GM18520 (cell line): Measurements from ENCODE around the gene LLGL1.

ENCODE experiments used
- ATAC-seq: cut with Tn5 transposase; IDR thresholded peaks from one replicate; pipeline ENCODE4 v1.9.1; 2021; ENCODE audit not compliant: unreplicated experiment

The LLGL1 gene

GRCh38 chr17:18229254-18229653, 3.8 kb downstream of the LLGL1 start:
- ATAC-seq: no peak

GRCh38 chr17:18229771-18230170, 4.3 kb downstream of the LLGL1 start:
- ATAC-seq: no peak

DNA sequence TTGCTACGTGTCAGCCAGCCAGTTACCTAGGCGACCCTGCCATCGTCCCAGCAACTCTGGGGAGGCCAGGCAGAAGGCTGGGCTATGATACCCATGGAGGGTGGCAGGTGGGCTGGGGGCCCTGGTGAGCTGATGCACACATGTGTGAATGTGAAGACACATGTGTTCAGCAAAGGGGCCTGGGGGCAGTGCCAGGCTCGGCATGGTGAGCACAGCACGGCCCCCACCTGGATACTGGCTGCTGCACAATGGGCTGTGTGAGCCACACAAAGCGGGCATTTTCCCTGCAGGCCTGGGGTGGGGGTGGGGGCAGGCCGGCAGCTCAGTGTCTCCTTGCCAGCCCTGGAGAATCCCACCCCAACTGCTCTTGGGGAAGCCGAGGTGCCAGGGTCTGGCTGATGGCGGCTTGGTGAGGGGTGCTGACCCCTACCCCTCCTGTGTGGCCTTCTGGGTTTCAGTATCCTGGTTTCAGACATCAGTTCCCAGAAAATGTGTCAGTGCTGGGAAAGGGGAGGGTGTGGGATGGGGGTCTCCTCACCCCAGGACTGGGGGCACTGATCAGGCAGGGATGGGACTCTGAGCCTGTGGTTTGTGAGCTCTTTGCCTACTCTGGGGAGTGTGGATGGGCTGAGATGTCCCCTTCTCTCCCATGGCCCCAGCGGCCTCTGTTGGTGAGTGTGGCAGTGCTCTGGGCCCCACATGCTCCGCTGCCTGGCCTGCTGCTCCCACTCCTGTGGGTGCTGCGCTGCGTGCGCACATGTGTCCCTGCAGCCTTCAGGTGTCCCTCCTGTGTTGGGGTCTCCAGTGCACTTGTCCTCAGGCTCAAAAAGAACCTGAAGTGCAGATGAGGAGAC, 5.1 kb downstream of the LLGL1 start:
- no peak for ATAC-seq

- ATAC-seq: no peak
Measured at GRCh38 chr17:18231164-18231563, 5.7 kb downstream of the LLGL1 start.

DNA sequence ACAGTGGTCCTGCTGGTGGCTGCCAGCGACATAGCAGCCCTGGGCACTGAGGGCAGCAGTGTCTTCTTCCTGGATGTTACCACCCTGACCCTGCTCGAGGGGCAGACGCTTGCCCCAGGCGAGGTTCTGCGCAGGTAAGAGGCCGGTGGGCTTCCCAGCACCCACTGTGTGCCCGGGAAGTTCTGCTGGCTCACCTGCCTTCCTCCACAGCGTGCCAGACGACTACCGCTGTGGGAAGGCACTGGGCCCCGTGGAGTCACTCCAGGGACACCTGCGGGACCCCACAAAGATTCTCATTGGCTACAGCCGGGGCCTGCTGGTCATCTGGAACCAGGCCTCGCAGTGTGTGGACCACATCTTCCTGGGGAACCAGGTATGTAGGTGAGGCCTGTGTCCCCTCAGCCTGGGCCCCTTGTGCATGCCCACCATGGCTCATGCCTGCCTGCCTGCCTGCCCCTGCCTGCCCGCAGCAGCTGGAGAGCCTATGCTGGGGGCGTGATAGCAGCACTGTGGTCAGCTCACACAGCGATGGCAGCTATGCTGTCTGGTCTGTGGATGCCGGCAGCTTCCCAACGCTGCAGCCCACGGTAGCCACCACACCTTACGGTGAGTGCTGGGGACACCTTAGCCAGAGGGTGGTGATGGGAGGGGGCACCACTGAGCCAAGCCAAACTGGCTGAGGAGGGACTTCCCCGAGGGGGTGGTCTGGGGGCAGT, 8.5 kb downstream of the LLGL1 start:
- no peak for ATAC-seq

DNA sequence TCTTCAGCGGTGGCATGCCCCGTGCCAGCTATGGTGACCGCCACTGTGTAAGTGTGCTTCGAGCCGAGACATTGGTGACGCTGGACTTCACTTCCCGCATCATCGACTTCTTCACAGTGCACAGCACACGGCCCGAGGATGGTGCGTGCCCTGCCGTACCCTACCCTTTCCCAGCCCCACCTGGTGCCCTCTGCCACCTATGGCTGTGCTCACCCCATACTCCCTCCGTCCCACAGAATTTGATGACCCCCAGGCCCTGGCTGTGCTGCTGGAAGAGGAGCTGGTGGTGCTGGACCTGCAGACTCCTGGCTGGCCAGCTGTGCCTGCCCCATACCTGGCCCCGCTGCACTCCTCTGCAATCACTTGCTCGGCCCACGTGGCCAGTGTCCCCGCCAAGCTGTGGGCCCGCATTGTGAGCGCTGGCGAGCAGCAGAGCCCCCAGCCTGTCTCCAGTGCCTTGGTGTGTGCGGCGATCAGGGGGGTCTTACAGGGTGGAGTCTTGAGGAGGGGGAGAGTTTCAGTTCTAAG, 9.5 kb downstream of the LLGL1 start:
- ATAC-seq: no peak

GRCh38 chr17:18235743-18236256, 10.4 kb downstream of the LLGL1 start:
- no peak for ATAC-seq

DNA sequence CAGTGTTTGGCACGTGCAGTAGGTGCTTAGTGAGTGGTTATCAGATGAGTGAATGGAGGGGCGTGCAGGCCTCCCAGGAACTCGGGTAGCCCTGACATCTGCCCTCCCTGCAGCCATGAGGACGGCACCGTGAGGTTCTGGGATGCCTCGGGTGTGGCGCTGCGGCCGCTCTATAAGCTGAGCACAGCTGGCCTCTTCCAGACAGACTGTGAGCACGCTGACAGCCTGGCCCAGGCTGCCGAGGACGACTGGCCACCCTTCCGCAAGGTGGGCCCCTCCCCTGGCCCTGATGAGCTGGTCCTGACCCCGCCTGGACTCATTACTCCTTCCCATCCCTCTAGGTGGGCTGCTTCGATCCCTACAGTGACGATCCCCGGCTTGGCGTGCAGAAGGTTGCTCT, 11.1 kb downstream of the LLGL1 start:
- ATAC-seq: no peak

GRCh38 chr17:18237461-18237860, 12.0 kb downstream of the LLGL1 start:
- ATAC-seq: no peak

DNA sequence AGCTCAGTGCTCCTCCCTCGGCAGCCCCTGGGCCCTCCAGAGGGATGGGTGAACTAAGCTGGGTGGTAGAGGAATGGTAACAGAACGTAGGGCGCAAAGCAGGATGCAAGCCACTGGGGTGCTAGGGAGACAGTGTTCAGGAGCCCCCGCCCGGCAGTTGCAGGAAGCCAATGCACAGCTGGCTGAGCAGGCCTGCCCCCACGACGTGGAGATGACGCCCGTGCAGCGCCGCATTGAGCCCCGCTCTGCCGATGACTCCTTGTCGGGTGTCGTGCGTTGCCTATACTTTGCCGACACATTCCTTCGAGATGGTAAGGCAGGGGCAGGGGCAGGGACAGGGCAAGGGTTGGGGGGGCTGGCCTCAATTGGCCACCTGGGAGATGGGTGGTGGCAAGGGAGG, 12.9 kb downstream of the LLGL1 start:
- no peak for ATAC-seq

GRCh38 chr17:18240449-18240848, 15.0 kb downstream of the LLGL1 start:
- no peak for ATAC-seq

DNA sequence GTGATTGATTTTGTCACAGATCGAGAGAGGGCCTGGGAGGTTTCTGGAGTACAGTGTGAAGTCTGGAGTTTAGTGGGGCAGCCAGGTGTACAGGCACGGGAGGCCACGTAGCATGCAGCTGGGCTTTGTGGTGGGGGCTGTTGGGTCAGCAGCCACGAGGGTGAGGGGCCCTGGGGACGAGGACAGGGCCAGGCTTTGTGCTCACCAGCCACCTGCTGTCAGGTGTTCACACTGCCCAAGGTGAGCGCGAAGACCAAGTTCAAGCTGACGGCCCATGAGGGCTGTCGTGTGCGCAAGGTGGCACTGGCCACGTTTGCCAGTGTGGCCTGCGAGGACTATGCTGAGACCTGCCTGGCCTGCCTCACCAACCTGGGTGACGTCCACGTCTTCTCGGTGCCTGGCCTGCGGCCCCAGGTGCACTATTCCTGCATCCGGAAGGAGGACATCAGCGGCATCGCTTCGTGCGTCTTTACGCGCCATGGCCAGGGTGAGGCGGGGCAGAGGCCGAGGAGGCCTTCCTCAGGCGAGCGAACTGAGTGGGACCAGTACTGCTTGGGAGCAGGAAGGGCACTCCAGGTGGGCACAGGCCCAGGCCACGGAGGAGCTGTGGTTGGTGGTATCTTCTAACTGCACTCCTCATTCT, 15.9 kb downstream of the LLGL1 start:
- no peak for ATAC-seq

GRCh38 chr17:18245038-18245776, 19.8 kb downstream of the LLGL1 start:
- no peak for ATAC-seq

DNA sequence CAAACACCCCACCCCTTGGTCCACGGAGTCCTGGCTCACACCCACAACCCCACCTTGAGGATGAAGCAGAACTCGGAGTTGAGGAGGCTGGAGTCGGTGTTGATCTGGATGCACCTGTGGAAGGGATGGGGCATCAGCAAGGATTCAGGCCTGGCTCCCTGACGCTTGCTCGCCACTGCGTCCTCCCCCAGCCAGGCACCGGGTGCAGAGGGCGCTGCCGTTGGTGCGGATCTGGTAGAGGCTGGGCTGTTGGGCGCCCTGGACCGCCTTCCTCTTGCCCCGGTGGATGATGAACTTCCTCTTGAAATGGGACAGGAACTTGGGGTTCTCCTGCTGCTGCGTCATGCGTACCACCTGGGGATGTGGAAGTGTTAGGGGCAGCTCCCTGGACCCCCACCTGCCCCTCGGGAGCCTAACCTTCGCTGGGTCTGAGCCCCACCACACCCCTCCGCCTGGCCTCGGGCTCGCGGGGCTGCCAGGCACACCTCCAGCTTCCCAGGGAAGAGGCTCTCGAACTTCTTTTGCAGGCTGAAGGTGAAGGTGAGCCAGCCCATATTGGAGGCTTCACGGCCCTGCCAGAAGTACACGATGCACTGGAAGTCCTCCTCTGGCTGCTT, 20.8 kb downstream of the LLGL1 start:
- no peak for ATAC-seq

GRCh38 chr17:18246880-18247612, 21.6 kb downstream of the LLGL1 start:
- no peak for ATAC-seq

- no peak for ATAC-seq
Measured at GRCh38 chr17:18247613-18248001, 22.2 kb downstream of the LLGL1 start.

DNA sequence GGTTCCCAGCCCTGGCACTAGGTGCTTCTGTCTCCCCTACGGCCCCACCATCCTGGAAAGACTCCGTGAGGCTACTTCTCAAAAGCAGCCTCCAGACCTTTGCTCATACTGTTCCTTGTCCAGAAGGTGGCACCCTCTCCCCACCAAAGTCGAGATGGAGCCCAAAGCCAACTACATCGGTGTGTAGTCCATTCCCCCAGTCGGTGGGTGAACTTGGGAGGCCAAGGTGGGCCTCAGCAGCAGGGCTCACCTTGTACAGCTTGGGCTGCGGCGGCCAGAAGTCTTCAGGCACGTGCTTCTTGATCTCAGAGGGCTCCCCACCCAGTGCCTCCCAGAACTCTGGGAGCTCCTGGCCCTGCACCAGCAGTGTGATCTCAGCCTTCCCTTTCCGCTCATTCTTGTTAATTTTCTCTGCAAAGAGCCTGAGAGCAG, 22.9 kb downstream of the LLGL1 start:
- ATAC-seq: no peak

DNA sequence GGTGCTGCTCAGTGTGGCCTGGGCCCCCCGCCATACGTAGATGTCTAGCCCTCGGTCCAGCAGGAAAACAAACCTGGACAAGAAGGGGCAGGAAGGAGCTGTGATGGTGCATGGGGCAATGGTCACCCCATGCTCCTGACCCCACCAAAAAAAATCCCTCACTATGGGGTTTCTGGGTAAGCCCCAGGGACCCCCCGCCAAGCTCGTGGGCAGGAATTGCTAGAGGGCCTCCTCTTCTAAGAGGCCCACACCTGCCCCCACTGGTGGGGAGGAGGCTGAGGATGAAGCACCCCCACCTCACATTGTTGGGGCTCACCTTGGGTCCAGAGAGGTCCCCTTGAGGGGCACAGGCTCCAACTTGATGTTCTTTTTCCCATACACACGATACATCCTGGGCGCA, 23.4 kb downstream of the LLGL1 start:
- no peak for ATAC-seq

DNA sequence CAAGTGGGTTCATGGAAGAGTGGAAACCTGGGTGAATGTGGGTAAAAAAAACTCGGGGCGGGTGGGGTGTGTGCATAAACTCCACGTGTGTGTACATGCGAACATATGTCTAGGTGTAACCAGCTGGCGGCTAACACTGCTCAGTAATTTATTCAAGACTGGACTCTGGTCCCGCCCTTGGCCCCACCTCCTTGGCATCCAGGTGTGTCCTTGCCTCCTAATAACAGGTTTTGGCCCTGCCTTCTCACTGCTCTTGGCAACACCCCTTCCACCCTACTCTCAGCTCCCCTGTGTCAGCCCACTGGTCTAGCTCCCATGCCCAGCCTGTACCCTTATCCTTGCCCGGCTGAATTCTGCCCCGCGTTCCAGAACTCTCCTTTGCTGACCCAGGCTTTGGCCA, 24.8 kb downstream of the LLGL1 start:
- no peak for ATAC-seq

DNA sequence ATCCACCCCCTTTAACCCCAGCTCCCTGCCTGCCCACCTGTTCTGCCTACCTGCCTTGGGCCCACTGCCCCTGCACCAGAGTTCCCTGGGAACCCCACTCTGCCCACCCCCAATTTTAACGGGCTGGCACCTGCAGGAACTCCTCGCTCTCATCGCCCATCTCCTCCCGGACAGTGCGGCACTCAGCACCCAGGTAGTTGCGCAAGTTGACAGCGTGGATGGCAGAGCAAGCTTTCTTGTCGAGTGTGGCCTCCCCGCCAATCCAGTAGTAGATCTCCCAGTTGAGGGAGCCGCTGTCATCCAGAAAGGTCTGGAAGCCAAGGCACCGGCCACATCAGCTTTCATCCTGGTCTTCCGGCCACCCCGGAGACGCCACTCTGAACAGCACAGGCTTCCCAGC, 25.3 kb downstream of the LLGL1 start:
- no peak for ATAC-seq
